ENCODE measurements around the gene RASSF1.

RASSF1 gene

GRCh38 chr3:50300681-50301254, 39.9 kb downstream of the RASSF1 start:
- DNase-seq (ENCODE audit: low read depth, low spot score) = no peak

DNA sequence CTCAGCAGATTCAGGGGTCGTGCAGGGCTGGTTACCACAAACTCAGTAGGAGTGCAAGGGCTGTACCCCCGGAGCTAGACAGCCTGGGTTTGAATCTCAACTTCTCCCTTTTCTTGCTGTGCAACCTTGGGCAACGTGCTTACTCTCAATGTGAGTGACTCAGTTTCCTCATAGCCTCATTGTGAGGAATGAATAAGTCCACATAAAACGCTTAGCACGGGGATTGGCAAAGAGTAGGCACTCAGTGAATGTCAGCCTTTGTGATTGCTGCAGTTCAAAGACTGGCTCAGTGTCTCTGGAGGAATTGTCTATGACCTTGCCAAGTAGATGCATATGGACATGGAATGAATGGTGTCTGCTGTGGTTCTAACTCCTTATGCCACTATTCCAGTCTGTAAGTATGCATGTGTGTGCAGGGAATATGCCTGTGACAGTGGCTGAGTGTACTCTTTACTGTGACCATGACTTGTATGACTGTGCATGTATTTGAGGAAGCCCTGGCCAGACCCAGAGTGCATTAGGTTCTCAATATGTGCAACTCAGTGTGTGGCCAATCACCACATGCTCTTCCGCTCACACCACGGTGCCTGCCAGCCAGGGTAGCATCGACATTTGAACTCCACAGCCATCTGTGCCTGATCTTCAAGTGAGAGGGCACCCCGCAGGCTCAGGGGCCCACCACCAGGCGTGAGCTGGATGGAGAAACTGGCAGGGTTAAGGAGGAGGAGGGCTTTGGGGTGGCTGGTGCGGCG, 40.5 kb downstream of the RASSF1 start:
- no peak for DNase-seq (ENCODE audit: low read depth, low spot score)

GRCh38 chr3:50299638-50299928, 41.1 kb downstream of the RASSF1 start:
- no peak for DNase-seq (ENCODE audit: low read depth, low spot score)

DNA sequence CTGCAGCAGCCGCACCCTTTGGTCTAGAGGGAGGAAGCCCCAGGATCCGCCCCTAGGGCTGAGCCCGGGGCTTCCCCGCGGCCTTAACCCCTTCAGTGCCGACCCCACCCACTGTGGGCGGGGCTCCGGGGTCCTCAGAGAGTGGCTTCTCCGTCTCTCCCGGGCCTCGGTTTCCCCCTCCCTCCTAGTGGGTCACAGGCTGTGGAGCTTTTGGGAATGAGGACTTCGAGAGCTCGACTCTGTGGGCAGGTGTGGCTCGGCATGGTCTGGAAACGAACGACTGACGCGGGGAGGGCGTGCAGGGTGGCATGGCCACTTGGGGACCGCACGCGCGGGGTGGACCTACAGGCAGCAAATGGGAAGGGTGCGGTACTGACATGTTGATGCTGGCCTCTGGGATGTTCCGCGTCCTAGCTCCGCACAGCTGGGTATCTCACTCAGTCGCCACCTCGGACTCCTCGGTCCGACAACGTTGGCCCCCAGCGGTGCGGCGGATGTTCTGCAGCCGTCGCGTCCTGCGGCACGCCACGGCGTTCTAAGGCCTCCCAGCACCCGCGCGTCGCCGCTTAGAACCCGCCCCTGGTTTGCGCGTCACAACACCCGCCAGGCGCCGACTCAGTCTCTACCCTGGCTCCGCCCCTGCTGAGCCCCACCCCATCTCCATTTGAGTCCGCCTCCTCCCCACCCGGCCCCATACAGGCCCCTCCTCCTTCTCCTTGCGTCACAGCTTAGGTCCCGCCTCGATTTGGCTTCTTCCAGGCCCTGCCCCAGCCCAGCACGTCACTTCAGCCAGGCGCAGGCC, 41.6 kb downstream of the RASSF1 start, which contains the start of the genes HYAL3 and NAA80:
Gene HYAL3 (minus strand): TSS at position 570 of the 802 bp plus-strand sequence. CDS start 3,803 bp downstream, outside the sequence.
Gene NAA80 (minus strand): TSS at position 570 of the 802 bp plus-strand sequence. CDS start 1,942 bp downstream, outside the sequence.
- peak; percentile 98 for DNase-seq (ENCODE audit: low read depth, low spot score)

DNA sequence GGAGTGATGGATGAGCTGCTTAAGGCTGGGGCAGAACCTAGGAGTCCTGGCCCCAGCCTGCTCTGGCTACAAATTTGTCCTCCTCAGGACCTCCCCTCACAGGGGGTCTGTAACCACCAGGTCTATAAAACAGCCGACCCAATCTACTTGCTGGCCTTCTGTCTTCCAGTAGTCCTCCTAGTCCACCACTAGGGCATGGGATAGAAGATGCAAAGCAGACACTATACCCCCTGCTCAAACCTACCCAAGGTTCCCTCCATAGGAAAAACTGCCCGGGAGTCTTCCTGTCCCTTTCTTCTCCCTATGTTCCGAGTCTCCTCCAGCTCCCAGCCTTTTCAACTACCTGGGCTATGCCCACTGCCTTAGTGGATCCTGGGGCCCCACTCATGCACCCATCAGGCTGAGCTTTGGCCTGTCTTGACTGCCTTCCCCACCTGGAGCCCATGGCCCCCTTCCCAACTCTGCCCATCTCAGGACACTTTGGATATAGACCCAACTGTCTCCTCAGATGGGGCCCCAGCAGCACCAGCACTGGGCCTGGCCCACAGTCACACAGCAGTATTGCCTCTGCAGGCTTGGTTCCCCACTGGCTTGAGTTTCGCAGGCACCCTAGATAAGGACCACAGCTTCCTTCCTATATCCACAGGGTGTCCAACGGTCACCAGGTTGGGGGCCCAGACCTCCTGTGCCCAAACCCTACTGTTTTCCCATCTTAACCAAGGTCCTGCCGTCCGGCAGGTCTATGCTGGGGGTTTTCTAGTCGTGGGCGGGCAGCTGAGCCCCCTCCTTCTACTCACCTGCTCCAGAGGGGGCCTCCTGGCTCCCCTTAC, 42.5 kb downstream of the RASSF1 start:
- DNase-seq (ENCODE audit: low read depth, low spot score) = no peak

GRCh38 chr3:50297384-50297775, 43.3 kb downstream of the RASSF1 start:
- no peak for DNase-seq (ENCODE audit: low read depth, low spot score)

- no peak for DNase-seq (ENCODE audit: low read depth, low spot score)
Measured at GRCh38 chr3:50296721-50297383, 43.8 kb downstream of the RASSF1 start.

- DNase-seq (ENCODE audit: low read depth, low spot score) = no peak
Measured at GRCh38 chr3:50295553-50296431, 44.8 kb downstream of the RASSF1 start.

GRCh38 chr3:50294492-50295403, 45.9 kb downstream of the RASSF1 start:
- no peak for DNase-seq (ENCODE audit: low read depth, low spot score)

GRCh38 chr3:50294089-50294488, 46.5 kb downstream of the RASSF1 start:
- no peak for DNase-seq (ENCODE audit: low read depth, low spot score)

DNA sequence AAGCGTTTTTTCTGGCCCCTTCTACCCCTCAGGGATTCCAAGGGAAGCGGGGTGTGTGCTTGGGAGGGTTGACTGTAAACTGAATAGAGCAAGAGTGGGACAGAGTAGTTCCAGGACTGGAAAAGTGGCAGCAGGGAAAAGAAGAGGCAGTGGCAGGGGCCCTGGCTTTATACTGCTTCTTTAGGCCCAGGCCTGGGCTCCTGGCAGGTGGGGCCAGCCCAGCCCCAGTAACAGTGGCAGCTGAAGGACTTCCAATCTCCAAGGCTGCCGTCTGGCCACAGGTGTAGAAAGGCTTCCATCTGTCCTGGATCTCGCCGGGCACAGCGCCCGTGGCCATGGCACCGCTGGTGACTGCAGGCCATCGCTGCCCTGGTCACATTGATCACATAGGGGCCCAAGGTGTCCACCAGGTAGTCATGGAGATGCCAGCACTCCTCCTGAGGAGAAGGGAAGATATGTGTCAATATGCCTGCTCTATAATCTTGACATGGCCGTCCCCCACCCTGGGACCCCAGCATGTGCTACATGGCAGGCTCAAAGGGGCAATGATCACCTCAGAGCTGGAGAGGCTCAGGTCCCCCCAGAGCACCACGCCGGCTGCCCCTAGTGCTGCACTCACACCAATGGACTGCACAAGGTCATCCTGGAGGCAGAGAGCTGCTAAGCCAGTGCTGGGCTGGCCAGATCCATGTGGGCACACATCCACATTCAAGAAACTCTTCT, 47.4 kb downstream of the RASSF1 start:
- DNase-seq (ENCODE audit: low read depth, low spot score) = no peak

GRCh38 chr3:50292159-50293078, 48.2 kb downstream of the RASSF1 start, which contains the start of gene IFRD2:
Gene IFRD2 (minus strand): TSS chr3:50292429. CDS start chr3:50292274, 155 bp downstream.
- DNase-seq (ENCODE audit: low read depth, low spot score) = peak; percentile 92

DNA sequence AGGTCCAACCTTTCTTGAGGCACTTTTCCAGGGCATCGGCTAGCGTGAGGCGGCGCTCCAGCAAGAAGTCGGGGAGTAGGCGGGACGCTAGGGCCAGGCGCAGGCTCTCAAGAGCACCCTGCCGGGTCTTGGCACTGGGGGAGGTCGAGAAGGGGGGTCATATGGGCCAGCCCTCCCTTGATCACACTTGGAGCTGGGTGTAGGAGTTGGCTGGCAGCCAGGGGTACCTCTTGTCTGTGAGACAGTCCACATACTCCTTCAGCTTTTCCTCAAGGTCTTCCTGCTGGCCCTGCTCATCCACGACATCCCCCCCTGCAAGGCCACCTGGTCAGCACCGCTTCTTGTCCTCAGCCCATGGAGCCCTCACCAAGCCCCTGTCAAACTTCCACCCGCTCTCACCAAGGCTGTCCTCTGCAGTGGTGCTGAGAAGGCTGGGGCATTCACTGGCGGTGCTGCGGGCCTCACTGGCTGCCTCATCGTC, 50.4 kb downstream of the RASSF1 start:
- DNase-seq (ENCODE audit: low read depth, low spot score) = no peak

DNA sequence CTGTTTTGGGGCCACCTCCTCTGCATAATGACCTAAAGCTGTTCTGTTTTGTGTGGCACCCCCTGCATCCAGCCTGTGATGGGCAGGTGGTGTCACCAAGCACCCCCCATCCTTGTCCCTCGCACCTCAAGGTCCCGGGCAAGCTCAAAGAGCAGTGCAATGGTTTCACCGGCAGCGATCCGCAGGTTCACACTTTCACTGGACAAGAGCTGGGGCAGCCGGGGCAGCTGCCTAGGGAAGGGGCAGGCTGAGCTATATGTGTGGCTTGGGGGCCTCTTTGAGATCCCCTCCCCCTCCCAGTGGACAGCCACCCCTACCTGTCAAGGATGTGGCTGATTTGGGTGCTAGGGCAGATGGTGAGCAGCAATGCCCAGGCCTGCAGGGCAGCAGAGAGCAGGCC, 51.5 kb downstream of the RASSF1 start:
- no peak for DNase-seq (ENCODE audit: low read depth, low spot score)

- DNase-seq (ENCODE audit: low read depth, low spot score) = no peak
Measured at GRCh38 chr3:50288387-50289007, 52.1 kb downstream of the RASSF1 start.

DNA sequence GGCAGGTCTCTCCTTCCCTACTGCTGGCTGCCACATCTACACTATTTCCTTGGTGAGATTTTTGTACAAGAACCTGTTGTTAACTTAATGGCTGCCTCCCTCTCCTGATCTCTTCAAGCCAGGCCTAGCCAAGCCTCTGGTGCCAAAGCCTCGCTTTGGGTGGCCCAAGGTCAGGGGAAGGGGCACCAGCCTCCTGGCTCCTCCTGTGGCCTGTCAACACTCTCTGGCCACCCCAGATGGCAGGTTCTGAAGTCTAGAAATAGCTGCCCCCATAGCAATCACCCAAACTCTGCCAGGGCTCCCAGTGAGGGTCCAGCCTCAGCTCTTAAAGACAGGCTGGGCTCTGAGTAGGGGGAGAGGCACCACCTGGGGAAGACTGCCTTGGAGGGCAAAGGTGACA, 53.4 kb downstream of the RASSF1 start:
- no peak for DNase-seq (ENCODE audit: low read depth, low spot score)
